HG02981 (cell line): ENCODE data around the gene ABCC3.
A peak's percentile ranks its signal among the peaks of the same experiment; 100 is the strongest.
"Not testable (repeated sequence)": the region's sequence is repeated elsewhere in the genome, so short reads cannot be mapped to it uniquely, and the experiment has no call there.

Experiments used
- ATAC-seq: cut with Tn5 transposase; IDR thresholded peaks from one replicate; pipeline ENCODE4 v1.9.1; 2021; ENCODE audit warnings: mild to moderate bottlenecking, moderate library complexity; ENCODE audit not compliant: unreplicated experiment

Gene ABCC3

DNA sequence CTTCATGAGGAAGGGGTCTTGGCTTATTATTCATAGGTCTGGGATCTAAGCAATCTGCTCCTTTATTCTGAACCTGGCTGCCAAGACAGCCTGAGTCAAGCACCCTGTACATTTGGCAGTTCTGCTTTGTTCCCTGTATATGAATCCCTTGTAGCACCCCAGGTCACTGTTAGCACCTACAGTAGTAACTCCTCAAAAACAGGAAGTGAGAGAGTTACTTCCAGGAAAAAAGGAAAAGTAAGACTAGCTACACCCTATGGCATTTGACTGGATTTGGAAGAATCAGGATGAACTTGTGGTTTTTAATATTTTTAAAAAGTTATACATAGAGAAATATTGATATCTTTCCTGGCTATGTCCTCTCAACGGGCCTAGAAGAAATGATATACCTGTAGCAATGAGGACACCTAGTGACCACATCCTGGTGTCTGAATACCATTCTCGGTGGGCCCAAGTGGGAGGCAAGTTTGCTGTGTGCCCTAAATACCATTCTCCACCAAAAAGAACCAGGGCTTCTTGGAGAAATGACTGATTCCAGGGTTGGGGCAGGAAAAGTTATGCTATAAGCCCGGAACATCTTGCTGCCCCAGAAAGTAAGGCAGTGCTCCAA lies 63.1 kb downstream of the ABCC3 start:
- ATAC-seq: no peak

GRCh38 chr17:50699410-50699809 lies 64.7 kb downstream of the ABCC3 start:
- ATAC-seq: no peak

DNA sequence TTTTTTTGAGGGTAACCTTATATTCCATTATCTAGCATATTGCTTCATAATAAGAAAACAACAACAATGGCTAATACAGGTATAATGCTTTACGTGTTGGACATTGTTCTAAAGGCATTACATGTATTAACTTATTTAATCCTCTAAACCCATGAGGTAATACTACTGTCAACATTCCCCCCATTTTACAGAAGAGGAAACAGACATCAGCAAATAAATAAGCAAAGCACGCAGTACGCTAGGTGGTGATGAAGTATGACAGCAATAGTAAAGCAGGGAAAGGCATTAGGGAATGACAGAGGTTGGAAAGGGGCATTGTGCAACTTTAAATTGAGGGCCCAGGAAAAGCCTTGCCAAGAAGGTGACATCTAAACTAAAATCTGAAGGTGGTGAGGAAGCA lies 68.5 kb downstream of the ABCC3 start:
- ATAC-seq: no peak

DNA sequence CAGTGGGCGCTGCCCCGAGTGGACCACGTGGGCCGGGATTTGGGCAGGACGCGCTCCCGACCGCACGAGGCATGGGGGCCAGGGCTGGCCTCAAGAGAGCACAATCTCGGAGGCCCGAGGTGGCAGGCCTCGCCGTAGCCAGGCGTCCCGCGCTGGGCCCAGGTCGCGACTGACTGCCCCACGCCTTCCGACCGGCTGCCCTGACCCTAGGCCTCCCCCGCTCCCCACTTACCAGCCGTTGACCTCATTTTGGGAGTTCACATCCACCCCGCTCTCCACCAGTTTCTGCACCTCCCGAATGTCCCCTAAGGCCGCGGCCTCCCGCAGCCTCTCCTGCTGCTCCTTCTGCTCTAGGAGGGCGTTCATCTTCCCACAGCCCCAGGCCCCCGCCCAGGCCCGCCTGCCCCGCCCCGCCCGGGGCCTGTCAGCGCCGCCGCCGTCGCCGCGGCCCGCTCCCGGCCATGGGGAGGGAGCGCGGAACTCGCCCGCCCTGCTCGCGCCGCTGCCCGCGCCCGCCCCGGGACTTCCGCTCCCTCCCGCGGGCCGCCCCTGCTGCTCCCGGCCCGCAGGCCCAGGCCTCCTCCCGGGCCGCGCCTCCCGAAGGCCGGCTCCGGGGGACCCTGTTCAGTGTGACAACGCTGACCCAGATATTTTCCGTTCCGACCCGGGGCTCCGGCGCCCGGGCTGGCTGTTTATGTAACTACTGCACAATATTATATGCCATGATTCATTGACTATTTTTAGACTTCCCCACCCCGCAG lies 72.8 kb downstream of the ABCC3 start, which contains the start of gene ANKRD40:
Gene ANKRD40 (minus strand): TSS at position 626 of the 761 bp plus-strand sequence. CDS start 260 bp downstream, at position 366.
- peak; percentile 74 for ATAC-seq

DNA sequence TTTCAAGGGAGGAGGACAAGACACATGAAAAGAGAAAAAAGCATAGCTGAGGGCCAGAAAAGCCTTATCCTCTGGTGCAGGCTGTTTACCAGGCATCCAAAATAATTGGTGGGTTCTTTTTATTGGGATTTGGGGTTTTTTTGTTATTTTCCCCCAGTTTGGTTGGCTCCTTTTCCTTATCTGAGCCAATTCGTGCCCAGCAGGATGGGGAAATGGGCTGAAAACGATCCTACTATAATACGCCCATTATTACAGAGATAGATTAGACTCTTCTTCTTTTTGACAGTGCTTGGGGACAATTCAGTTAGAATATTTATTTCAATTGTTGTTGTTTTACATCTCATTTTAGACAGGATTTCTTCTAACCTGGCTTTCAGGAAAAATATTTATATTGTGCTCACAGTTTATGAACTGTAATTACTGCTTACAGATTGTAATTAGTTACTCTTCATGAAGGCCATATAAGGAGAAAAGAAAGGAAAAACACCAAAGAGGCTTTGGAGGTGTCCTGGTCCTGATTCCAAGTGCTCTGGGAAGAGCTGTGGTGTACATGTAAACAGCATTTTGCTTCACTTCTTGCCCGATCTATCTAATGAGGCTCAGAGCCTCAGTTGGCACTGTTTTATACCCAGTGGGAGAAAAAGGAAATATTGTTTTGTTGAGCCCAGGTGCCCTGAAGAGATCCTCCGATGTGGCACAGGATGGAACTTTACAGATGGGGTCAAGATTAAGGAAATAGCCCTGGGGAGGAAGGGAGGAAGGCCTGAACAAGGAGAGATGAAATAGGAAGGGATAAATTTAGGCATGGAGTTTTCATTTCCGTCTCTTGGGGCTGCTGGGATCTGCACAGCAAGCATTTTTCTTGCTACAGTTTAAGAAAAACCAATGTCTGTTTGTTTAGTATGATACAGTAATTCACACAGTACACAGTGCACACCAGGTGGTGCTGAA lies 73.6 kb downstream of the ABCC3 start:
- ATAC-seq: no peak

- ATAC-seq: not testable (repeated sequence)
Observed at GRCh38 chr17:50709053-50709452, 74.4 kb downstream of the ABCC3 start.

DNA sequence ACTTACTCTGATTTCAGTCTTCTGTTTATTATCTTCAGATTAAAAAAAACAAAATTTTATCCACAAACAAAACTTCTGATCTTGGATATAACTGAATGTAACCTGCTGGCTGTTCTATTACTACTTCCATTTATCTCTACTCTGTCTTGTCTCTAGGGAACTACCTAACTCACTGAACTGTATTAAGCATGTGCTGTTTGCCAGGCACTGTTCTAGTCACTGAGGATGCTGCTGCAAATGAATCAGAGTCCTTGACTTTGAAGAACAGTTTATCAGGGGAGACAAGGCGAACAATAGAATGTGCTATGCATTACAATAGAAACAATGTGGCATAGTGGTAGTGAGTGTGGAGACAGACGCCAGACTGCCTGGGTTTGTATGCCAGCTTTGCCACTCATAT lies 75.3 kb downstream of the ABCC3 start:
- ATAC-seq: no peak

DNA sequence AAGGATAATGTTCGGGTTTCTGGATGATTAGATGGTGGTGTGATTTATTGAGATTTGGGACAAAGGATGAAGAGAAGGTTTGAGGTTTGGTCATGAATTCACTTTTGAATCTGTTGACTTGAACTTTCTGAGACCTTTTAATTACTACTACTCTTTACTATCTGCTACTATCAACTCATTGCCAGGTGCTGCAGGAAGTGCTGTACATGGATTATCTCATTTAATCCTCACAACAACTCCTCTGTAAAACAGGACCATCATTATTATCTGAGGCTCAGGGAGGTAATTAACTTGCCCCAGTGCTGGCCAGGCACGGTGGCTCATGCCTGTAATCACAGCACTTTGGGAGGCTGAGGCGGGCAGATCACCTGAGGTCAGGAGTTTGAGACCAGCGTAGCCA lies 76.0 kb downstream of the ABCC3 start:
- no peak for ATAC-seq

DNA sequence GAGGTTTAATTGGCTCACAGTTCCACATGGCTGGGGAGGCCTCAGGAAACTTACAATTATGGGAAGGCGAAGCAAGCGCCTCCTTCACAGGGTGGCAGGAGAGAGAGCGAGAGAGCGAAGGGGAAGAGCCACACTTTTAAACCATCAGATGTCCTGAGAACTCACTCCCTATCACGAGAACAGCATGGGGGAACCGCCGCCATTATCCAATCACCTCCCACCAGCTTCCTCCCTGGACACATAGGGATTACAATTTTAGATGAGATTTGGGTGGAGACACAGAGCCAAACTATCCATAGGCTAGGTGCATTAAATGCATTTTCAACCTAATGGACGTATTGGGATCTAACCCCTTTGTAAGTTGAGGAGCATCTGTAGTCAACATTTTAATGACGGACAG lies 78.0 kb downstream of the ABCC3 start:
- ATAC-seq: no peak

DNA sequence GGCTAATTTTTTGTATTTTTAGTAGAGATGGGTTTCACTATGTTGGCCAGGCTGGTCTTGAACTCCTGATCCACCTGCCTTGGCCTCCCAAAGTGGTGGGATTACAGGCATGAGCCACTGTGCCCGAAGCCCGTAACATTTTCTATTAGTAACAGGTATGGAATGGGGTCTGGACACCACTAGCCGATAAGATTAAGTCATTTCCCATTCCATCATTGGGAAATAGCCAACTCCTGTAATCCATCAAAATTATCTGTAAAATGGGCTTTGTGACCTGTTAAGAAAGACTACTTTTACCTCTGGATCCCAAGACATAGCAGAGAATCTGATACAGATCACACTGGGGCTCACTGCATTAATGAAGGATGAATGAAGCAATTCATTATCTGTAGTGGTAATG lies 80.8 kb downstream of the ABCC3 start:
- ATAC-seq: no peak

DNA sequence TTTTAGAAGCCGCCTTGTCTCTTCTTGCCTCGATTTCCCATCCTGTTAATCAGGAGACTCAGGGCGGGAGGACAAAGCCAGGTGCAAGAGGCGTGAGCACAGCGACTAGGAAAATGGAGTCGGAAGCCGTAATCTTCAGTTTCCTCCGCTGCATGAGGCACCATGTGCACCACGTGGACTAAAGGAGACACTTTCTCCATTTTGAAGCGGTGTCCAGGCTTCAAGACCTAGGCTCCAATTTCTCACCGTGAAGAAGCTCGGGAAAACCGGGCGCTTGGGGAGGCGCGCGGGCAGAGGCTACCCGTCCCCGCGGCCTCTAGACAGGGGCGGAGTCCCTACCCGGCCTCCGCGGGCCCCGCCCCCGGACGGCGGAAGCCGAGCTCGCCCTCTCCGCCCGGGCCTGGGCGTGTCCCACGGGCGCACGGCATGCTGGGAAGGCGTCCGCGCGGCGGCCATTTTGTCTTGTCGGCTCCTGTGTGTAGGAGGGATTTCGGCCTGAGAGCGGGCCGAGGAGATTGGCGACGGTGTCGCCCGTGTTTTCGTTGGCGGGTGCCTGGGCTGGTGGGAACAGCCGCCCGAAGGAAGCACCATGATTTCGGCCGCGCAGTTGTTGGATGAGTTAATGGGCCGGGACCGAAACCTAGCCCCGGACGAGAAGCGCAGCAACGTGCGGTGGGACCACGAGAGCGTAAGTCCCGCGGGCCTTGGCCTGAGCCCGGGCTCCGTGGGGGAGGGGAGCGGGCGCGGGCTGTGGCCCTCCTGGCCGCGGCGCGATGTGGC lies 84.7 kb downstream of the ABCC3 start, which contains the start of gene LUC7L3:
Gene LUC7L3 (plus strand): TSS at position 460 of the 780 bp plus-strand sequence. CDS start 130 bp downstream, at position 590.
- ATAC-seq: peak; percentile 87

- no peak for ATAC-seq
Observed at GRCh38 chr17:50719924-50720794, 85.5 kb downstream of the ABCC3 start.

DNA sequence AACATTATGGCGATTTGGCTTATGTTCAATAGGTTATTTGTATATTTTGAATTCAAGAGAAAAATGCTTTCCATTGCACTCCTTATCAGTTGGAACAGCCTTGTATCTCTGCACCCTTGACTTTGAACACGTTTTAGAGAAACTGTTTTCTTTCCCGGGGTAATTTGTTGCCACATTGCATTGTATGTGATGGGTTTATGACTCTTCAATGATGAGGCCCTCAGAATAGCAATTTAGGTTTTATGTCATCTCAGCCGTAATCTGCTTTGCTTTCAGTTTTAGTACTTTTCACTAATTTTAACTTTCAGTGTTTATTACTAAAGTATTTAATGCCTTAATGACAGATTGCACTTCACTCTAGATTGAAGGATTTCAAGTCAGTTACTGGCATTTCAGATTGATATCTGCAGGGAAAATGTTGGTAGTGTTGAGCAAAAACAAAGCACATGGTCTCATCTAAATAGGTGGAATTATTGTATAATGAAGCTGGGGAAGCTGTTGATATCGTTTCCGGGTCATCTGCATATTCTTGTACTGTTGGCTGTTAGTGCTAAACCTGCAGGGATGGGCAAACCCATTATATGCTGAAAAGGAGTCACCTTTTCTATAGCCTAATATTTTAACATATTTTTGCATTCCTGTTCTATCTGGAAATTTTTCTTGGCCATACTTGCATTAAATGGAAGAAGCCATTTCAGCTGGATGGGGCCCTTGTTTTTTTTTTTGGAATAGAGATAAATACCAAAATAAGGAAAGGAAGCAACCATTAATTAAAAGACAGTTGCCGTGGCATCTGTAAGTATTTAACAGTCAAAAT lies 86.7 kb downstream of the ABCC3 start:
- ATAC-seq: no peak

DNA sequence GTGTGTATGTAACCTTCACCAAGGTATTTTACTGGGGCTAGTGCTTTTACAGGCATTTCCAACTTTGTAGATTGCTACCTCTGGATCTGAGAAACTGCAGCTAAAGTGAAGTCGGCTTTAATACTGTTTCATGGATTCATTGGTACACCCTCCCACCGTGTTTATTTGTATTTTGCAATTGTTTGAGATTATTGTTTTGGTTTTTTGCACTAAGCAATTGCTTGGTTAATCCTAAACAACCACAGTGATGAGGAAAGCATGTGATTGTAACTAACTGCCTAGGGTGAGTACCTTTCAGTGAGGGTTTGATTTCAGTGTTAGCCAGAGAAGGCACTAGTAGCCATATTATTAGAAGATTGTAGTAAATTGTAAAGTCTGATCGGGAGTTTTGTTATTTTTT lies 88.1 kb downstream of the ABCC3 start:
- no peak for ATAC-seq

DNA sequence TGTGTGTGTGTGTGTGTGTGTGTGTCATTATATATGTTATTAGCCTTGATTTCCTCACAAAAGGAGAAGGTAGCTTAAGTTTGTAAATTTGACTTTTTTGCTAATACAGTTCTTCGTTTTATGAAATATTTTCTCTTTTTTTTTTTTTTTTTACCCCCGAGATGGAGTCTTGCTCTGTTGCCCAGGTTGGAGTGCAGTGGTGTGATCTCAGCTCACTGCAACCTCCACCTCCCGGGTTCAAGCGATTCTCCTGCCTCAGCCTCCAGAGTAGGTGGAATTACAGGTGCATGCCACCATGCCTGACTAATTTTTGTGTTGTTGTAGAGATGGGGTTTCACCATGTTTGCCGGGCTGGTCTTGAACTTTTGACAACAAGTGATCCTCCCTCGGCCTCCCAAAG lies 89.9 kb downstream of the ABCC3 start:
- not testable (repeated sequence) for ATAC-seq

DNA sequence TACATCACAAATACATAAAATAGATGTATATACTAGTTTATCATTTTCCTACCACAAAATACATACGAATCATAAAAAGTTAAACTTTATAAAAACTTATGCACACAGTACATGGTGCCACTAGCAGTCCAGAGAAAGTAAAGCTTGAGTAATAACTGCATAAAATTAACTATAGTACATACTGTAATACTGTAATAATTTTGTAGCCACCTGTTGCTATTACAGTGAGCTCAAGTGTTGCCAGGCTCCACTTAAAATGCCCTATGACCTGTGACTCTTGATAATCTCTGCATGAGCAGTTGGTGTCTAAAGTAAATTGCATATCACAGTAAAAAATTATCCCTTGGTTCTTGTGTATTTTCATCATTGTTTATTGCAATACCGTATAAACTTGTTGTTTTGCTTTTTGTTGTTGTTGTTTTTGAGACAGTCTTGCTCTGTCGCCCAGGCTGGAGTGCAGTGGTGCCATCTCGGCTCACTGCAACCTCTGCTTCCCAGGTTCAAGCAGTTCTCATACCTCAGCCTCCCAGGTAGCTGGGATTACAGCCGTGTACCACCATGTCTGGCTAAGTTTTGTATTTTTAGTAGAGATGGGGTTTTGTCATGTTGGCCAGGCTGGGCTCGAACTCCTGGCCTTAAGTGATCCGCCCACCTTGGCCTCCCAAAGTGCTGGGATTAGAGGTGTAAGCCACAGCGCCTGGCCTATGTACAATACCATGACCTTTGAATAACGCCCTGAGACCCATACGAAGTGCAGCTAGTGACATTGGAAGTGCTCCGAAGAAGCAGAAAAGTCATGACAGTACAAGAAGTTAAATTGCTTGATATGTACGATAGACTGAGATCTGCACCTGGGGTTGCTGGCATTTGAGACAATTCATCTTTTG lies 91.3 kb downstream of the ABCC3 start:
- no peak for ATAC-seq

DNA sequence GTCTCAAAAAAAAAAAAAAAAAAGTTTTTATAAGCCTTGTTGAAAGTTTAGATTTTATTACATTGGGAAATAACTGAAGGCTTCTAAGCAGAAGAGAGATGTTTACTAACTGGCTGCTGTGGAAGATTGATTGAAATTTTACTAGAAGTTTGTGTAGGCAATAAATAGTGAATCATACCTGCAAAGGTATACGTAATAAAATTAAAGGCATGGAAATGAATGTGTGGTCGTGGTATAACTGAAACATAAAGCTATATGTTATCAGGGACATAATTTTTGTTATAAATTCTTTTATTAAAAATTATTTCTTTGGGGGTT lies 93.4 kb downstream of the ABCC3 start:
- no peak for ATAC-seq
